H1 (cell line): ENCODE measurements around the gene NACA. TPM values are rescaled to one million over a fixed set of nuclear protein-coding genes. Genes with fewer than 3 reads are reported as not detected.

ENCODE experiments used
- BACH1 ChIP-seq: IDR thresholded peaks from 2 replicates; pipeline ENCODE4 v1.6.1; 2012; ENCODE audit warnings: low read length, improper control_type of control experiment
- CEBPB ChIP-seq: IDR thresholded peaks from 2 replicates; pipeline ENCODE4 v1.6.1; 2012; ENCODE audit warnings: low read depth, low read length
- CHD2 ChIP-seq: IDR thresholded peaks from 2 replicates; pipeline ENCODE4 v1.6.1; 2012; ENCODE audit warnings: low read length, improper control_type of control experiment
- E2F6 ChIP-seq: IDR thresholded peaks from 2 replicates; pipeline ENCODE4 v1.6.1; 2012; ENCODE audit warnings: inconsistent platforms
- EGR1 ChIP-seq: IDR thresholded peaks from 2 replicates; pipeline ENCODE4 v1.6.1; 2011; ENCODE audit warnings: low read depth, low read length, borderline replicate concordance
- HDAC6 ChIP-seq: IDR thresholded peaks from one replicate; pipeline ENCODE4 v1.7.1; 2012; ENCODE audit warnings: low read depth, mild to moderate bottlenecking, inconsistent platforms, low read length, moderate library complexity
- KDM5A ChIP-seq: fragments of 200-600 bp; IDR thresholded peaks from 2 replicates; pipeline ENCODE4 v1.7.1; 2012; ENCODE audit warnings: mild to moderate bottlenecking, low read length, inconsistent platforms, mixed read lengths
- MAX ChIP-seq: IDR thresholded peaks from 2 replicates; pipeline ENCODE4 v1.6.1; 2012; ENCODE audit warnings: inconsistent platforms
- PHF8 ChIP-seq: fragments of 200-600 bp; sonication (generic); conservative IDR thresholded peaks from 2 replicates; pipeline ENCODE4 v1.7.1; 2012; ENCODE audit warnings: low read depth, mild to moderate bottlenecking, inconsistent platforms, low read length, moderate library complexity
- POU5F1 ChIP-seq: IDR thresholded peaks from 2 replicates; pipeline ENCODE4 v1.6.1; 2011; ENCODE audit warnings: low read depth, mild to moderate bottlenecking, low read length, moderate library complexity
- RFX5 ChIP-seq: IDR thresholded peaks from 2 replicates; pipeline ENCODE4 v1.6.1; 2011; ENCODE audit warnings: low read depth, low read length, improper control_type of control experiment, borderline replicate concordance
- RXRA ChIP-seq: IDR thresholded peaks from 2 replicates; pipeline ENCODE4 v1.6.1; 2011; ENCODE audit warnings: low read depth, mild to moderate bottlenecking, low read length, moderate library complexity; ENCODE audit not compliant: insufficient read depth
- SIRT6 ChIP-seq: IDR thresholded peaks from one replicate; pipeline ENCODE4 v1.7.1; 2012; ENCODE audit warnings: low read length, inconsistent platforms
- SRF ChIP-seq: IDR thresholded peaks from 2 replicates; pipeline ENCODE4 v1.6.1; 2011; ENCODE audit warnings: mild to moderate bottlenecking, low read depth, low read length, moderate library complexity
- TAF7 ChIP-seq: optimal IDR thresholded peaks from 2 replicates; pipeline ENCODE3; 2011; ENCODE audit warnings: low read depth, mild to moderate bottlenecking, inconsistent platforms, low read length, moderate library complexity, borderline replicate concordance
- polyA plus RNA-seq, 7 experiments: library from polyadenylated mRNA; depleted of rRNA in 3 of 7; stranded (reverse) in 5 of 7; unstranded in 2 of 7; fragments of >200 nt in 5 of 7; fragments of 200-250 nt in 2 of 7; gene quantifications; 1 replicate in 5 of 7; 2 replicates in 1 of 7; 4 replicates in 1 of 7; pipeline versions ENCODE4 v1.2.1 to v1.2.3, GENCODE V29; 2011 to 2013; ENCODE audit warnings: missing spikeins in 2 of 7, mixed read lengths in 2 of 7
- total RNA-seq: library from RNA; stranded (reverse); fragmentation: NEBNext Ultra II Directional; extraction: Animal tissue kit (Norgen Biotek cat#: 25700); gene quantifications from 2 replicates; pipeline ENCODE4 v1.2.1, GENCODE V29; 2021
- TF ChIP-seq, protein P1 (sequence below), 3 experiments: IDR thresholded peaks; 1 replicate in 2 of 3; 2 replicates in 1 of 3; pipeline versions ENCODE4 v1.5.1 to v1.6.1; 2011; ENCODE audit warnings: low read length in 3 of 3, mild to moderate bottlenecking in 3 of 3, inconsistent platforms in 2 of 3, low read depth in 1 of 3, moderate library complexity in 1 of 3; ENCODE audit not compliant: insufficient read depth in 1 of 3; ENCODE audit errors: control extremely low read depth in 1 of 3

The NACA gene
- total and polyA plus RNA-seq, 2 of the 8 experiments (the other 6 are each of a cell fraction or from before 2014, with no cell fraction given): 511 to 1,063 TPM

DNA sequence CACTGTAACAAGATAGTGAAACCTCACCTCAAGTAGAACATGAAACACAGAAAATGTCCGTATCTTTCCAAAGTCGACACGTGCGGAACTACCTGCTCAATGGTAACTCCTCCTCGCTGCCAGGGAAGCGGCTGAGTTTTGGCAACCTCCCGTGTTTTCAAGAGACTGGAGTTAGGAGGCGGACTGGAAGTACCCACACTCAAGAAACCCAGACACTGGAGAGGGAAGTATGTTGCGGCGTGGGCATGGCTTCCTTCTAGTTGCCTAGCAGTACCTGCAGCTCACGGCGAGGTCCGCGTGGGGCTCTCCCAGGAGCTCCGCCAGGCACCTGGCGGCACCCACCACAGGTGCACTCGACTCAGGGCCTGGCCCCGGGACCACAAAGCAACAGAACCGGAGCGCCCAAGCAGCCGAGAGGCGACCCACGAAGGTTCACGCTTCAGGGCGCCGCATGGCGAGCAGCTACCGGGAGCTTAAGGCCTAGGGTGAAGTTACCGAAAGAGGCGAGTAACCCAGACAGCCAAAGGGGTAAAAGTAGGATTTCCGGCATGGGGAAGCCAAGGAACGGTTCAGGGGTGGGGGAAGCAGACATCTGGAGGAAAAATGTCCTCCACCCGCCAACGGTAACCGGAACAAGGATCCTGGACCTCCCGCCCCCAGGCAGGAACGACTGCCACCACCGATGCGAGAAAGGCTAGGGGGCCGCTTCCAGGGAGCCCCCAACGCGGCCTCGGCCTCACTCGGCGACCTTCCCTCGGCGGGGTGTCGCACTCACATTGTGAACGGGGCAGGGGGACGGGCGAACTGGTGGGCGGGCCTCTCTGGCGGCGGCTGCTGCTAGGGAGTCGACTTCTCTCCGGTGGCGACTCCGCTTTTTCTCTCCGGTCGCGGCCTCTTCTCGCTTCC is 37.6 kb downstream of the NACA start (continued):
- TF ChIP-seq, protein P1, sequence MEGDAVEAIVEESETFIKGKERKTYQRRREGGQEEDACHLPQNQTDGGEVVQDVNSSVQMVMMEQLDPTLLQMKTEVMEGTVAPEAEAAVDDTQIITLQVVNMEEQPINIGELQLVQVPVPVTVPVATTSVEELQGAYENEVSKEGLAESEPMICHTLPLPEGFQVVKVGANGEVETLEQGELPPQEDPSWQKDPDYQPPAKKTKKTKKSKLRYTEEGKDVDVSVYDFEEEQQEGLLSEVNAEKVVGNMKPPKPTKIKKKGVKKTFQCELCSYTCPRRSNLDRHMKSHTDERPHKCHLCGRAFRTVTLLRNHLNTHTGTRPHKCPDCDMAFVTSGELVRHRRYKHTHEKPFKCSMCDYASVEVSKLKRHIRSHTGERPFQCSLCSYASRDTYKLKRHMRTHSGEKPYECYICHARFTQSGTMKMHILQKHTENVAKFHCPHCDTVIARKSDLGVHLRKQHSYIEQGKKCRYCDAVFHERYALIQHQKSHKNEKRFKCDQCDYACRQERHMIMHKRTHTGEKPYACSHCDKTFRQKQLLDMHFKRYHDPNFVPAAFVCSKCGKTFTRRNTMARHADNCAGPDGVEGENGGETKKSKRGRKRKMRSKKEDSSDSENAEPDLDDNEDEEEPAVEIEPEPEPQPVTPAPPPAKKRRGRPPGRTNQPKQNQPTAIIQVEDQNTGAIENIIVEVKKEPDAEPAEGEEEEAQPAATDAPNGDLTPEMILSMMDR (IDR thresholded peaks at IDR 0.05; ENCODE audit: control extremely low read depth in 1 of 3, insufficient read depth in 1 of 3, low read depth in 1 of 3, low read length in 3 of 3): no peak
- TF ChIP-seq SRF (no peak), RFX5 (0 out of 2 replicates have a peak, but pooled peaks have one; percentile 9), PHF8 (peak; percentile 60; the same call in 1 of the 2 replicates), KDM5A (0 out of 2 replicates have a peak, but pooled peaks have one; percentile 38), RXRA (no peak), EGR1 (no peak), E2F6 (no peak), TAF7 (peak; percentile 70), BACH1 (no peak), POU5F1 (no peak), CHD2 (no peak), CEBPB (no peak), MAX (no peak; the same call in 1 of the 2 replicates), HDAC6 (no peak), SIRT6 (no peak)
